GM19397 (cell line): Measurements from ENCODE around the gene ATG4B.

Source experiments
- ATAC-seq: cut with Tn5 transposase; IDR thresholded peaks from one replicate; pipeline ENCODE4 v1.9.1; 2021; ENCODE audit warnings: mild to moderate bottlenecking, moderate library complexity; ENCODE audit not compliant: unreplicated experiment

Gene ATG4B

GRCh38 chr2:241637795-241638660, 535 bp downstream of the ATG4B start:
- ATAC-seq = peak; percentile 28

- ATAC-seq = no peak
Measured at GRCh38 chr2:241638940-241639339, 1.4 kb downstream of the ATG4B start.

GRCh38 chr2:241639385-241639784, 1.9 kb downstream of the ATG4B start:
- ATAC-seq = no peak

GRCh38 chr2:241640165-241640795, 2.8 kb downstream of the ATG4B start:
- no peak for ATAC-seq

- ATAC-seq = no peak
Measured at GRCh38 chr2:241641631-241642030, 4.1 kb downstream of the ATG4B start.

DNA sequence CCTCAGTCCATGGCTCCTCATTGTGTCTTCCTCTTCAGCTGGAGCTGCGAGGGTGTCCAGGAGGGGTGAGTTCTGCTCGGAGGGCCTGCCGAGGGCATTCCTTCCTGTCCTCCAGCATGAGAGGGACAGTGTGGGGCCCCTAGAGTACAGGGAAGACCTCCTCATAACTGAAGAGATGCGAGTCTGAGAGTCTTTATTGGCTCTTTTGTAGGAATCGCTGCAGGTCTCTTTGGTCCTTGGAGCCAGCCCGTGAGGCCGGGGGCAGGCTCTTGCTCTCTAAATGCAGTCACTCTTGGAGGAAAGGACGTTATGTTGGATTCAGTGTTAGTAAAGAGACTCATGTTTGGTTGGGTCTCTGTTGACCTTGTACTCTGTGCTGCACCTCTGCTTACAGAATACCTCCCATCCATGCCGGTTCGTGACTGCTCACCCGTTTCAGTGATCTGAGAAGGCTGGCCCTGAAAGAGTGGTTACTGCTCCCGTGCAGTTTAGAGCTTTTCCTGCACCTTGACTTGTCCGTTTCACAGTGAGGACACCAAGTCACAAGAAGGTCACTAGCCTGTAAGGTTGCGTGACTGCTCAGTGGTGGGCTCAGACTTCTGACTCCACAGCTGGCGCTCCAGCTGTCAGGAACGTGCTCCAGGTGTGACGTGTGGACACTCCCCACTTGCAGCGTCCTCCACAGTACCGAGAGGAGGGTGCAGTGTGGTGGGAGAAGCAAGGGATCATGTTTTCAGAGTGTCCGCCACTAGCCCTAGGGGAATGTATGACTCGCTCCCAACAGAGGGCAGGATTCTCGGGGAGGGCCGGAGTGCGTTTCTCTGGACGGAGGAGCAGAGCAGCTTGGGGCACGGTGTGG, 7.8 kb downstream of the ATG4B start:
- ATAC-seq = no peak

DNA sequence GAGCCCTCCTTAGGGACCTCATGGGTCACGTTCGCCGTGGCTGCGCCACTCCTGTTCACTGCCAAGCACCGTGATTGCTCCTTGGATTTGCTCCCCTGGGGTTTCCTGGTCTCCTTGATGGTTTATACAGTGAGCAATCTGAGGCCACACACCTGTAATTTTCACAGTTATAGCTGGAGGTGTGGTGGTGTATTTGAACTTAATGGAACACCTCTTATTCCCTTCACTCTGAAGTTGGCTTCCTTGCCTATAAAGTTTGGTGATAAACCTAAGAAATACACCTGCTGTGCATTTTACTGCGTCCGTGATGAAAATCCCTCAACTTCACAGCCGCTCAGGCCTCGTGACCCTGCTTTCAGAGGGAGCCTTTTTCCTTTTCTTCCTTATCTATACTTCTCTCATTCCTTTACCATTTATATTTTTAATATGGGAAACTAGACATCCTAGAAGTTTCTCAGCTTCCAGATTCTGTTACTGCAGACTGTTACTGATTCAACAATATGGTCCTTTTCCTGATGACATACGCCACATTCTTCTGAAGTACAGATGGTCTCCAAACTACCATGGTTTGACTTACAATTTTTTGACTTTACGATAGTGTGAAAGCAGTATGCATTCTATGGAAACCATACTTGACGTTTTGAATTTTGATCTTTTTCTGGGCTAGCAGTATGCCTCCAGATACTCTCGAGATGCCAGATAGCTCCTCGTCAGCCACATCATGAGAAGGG, 8.6 kb downstream of the ATG4B start:
- no peak for ATAC-seq

DNA sequence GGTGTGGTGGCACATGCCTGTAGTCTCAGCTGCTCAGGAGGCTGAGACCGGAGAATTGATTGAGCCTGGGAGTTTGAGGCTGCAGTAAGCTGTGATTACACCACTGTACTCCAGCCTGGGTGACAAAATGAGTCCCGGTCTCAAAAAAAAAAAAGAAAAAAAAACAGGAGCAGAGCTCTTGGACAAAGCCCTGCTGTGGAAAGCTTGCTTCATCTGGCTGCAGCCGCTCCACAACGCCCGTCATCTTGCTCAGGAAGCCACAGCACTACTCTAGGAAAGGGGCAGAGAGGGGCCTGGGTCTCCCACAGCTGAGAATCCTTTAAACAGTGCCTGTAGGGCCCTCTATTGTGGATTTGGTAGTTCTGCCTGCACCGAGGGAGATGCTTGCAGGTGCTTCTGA, 11.0 kb downstream of the ATG4B start:
- no peak for ATAC-seq

DNA sequence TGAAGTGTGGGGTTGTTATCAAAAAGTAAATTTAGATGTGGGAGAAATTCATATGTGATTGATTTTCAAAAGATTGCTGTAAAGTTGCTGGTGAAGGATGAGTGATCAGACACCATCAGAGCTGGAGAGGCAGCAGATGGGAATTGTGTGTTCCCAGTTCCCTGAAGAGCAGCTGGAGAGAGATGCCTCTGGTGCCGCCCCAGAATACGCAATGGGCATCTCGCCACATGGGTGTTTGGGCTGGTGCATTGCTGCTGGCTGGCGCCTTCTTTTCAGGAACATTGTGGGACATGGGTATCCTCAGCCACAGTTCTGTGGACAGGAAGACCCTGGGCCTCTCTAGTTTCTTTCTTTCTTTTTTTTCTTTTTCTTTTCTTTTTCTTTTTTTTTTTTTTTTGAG, 11.9 kb downstream of the ATG4B start:
- ATAC-seq = no peak

- ATAC-seq = no peak
Measured at GRCh38 chr2:241649927-241650326, 12.4 kb downstream of the ATG4B start.

GRCh38 chr2:241652142-241652541, 14.6 kb downstream of the ATG4B start:
- ATAC-seq = no peak

GRCh38 chr2:241652722-241653121, 15.2 kb downstream of the ATG4B start:
- ATAC-seq = no peak

GRCh38 chr2:241653210-241653750, 15.8 kb downstream of the ATG4B start:
- ATAC-seq = no peak

GRCh38 chr2:241654551-241654950, 17.1 kb downstream of the ATG4B start:
- no peak for ATAC-seq

DNA sequence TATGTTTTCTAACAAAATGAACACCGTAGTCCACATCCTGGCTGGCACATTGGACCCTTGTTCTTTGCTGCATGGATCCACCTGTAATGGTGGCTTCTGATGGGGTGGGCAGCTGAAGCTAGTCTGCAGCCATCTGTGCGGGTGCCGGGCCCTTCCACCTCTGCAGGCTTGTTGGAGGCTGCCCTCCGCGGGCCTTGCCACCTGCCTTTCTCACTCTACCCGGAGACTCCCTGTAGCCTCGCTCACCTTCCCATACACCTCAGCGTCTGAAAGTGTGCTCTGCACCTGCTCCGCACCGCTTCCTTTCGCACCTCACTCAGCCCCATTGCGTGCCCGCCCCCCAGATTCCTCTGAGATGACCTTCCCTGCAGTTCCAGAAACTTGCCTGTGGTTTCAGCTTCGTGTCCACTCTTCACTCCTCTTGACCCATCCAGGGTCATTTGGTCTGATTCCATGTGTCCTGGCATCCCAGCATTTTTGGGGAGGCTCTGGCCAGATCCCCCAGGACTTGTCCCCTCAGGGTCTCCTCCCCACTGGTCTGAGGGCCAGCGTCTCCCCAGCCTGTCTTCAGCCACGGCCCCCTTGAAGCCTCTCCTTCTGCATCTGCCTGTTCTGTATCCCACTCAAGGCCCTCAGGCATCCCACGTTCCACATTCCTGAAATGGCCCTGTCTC, 18.2 kb downstream of the ATG4B start:
- ATAC-seq = no peak

GRCh38 chr2:241656190-241656741, 18.8 kb downstream of the ATG4B start:
- no peak for ATAC-seq

GRCh38 chr2:241657786-241658254, 20.3 kb downstream of the ATG4B start:
- no peak for ATAC-seq

DNA sequence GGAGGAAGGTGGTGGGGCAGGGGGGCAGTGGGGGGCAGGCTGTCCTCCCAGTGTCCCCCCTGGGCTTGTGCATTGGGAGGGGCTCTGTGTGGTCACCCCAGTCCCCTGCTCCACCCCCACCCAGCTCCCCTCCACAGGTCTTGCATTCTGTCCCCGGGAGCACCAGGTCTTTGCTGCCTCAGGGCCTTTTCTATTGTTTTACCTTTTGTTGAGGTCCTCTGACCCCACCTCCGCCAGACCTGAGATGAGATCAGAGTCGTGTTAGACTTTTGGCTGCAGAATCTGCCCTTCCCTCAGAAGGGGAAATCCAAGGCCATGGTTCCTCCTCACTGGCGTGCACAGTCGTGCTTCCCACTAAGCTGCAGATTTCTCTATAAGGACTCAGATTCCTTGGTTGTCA, 20.8 kb downstream of the ATG4B start:
- ATAC-seq = no peak

DNA sequence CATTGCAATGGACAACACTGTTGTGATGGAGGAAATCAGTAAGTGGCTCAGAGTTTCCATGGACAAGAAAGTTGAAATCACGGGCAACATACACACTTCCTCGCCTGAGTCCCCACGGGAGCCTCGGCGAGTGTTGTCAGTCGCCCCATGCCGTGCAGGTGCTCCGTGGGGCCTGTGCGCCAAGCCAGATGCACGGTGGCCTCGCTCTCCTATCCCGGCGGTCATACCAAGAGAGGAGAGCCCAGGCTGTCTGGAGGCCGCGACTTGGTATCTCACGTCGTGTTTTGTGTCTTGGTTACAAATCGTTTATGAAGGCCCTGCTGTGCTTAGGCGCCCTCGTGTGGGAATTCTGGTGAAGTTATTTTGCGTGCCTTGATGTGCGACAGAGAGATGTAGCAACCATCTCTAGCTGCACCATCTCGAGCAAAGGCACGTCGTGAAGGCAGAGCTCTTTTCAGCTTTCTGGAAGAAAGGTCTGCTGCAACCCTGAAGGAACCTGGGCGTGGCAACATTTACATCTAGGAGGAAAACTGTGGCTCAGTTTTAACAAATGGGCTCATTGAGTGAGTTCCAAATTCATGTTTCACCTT, 21.8 kb downstream of the ATG4B start:
- ATAC-seq = no peak
